HepG2 (cell line): ENCODE measurements around the gene STX10. TPM values are rescaled to one million over a fixed set of nuclear protein-coding genes. Genes with fewer than 3 reads are reported as not detected.
A peak's percentile ranks its signal among the peaks of the same experiment; 100 is the strongest.

Experiments used
- ASH2L ChIP-seq: fragments of 300-600, 200-600 bp; sonication (generic); IDR thresholded peaks from 2 replicates; pipeline ENCODE4 v1.7.0; 2017; ENCODE audit warnings: low read depth, mild to moderate bottlenecking, moderate library complexity, mixed read lengths, low read length; ENCODE audit not compliant: insufficient read length
- BCLAF1 ChIP-seq: fragments of 450-650 bp; IDR thresholded peaks from 2 replicates; pipeline ENCODE4 v1.6.1; 2017; ENCODE audit warnings: mild to moderate bottlenecking
- CSRNP1 ChIP-seq: sonication (generic); formaldehyde crosslinking; IDR thresholded peaks from 2 replicates; pipeline ENCODE4 v1.8.1; 2023; ENCODE audit warnings: mild to moderate bottlenecking, missing genetic modification reagents
- FOXM1 ChIP-seq: sonication (generic); formaldehyde crosslinking; IDR thresholded peaks from 2 replicates; pipeline ENCODE4 v1.5.0; 2020; ENCODE audit warnings: missing genetic modification reagents
- FOXP1 ChIP-seq, 2 experiments: fragments of 450-650 bp in 1 of 2; IDR thresholded peaks; 2 replicates each; pipeline ENCODE4 v1.6.1; 2017 to 2018; ENCODE audit warnings: antibody characterized with exemption in 1 of 2
- HDAC1 ChIP-seq: sonication (generic); formaldehyde crosslinking; IDR thresholded peaks from 2 replicates; pipeline ENCODE4 v1.5.1; 2020; ENCODE audit warnings: mild to moderate bottlenecking, missing genetic modification reagents
- HNF4A ChIP-seq: sonication (generic); formaldehyde crosslinking; IDR thresholded peaks from 2 replicates; pipeline ENCODE4 v1.4.0; 2020; ENCODE audit warnings: missing genetic modification reagents
- KDM1A ChIP-seq: IDR thresholded peaks from 2 replicates; pipeline ENCODE4 v1.6.1; 2016; ENCODE audit warnings: missing compliant biosample characterization
- KDM3A ChIP-seq: IDR thresholded peaks from 2 replicates; pipeline ENCODE4 v1.6.1; 2018; ENCODE audit warnings: low read depth, missing compliant biosample characterization
- MED1 ChIP-seq: sonication (generic); formaldehyde crosslinking; IDR thresholded peaks from 2 replicates; pipeline ENCODE4 v1.4.0; 2020; ENCODE audit warnings: missing genetic modification reagents
- MEF2D ChIP-seq: sonication (generic); formaldehyde crosslinking; IDR thresholded peaks from 2 replicates; pipeline ENCODE4 v1.5.1; 2020; ENCODE audit warnings: mild to moderate bottlenecking, missing genetic modification reagents
- NCOR1 ChIP-seq: fragments of 200-600 bp; sonication (generic); IDR thresholded peaks from 2 replicates; pipeline ENCODE4 v1.7.0; 2017; ENCODE audit warnings: antibody characterized with exemption, low read length, borderline replicate concordance
- NKX3-1 ChIP-seq: sonication (generic); formaldehyde crosslinking; IDR thresholded peaks from 2 replicates; pipeline ENCODE4 v1.5.0; 2020; ENCODE audit warnings: missing genetic modification reagents
- NR1H2 ChIP-seq: sonication (generic); formaldehyde crosslinking; IDR thresholded peaks from 2 replicates; pipeline ENCODE4 v1.8.1; 2022; ENCODE audit warnings: low read depth, missing genetic modification reagents, borderline replicate concordance
- ONECUT2 ChIP-seq: sonication (generic); formaldehyde crosslinking; IDR thresholded peaks from 2 replicates; pipeline ENCODE4 v1.4.0; 2020; ENCODE audit warnings: missing genetic modification reagents
- RXRA ChIP-seq: sonication (generic); formaldehyde crosslinking; IDR thresholded peaks from 2 replicates; pipeline ENCODE4 v1.5.1; 2020; ENCODE audit warnings: missing genetic modification reagents
- TFE3 ChIP-seq: IDR thresholded peaks from 2 replicates; pipeline ENCODE4 v1.6.1; 2016
- THAP7 ChIP-seq: sonication (generic); formaldehyde crosslinking; IDR thresholded peaks from 2 replicates; pipeline ENCODE4 v1.8.1; 2023; ENCODE audit warnings: mild to moderate bottlenecking, missing genetic modification reagents
- ZNF124 ChIP-seq: sonication (generic); formaldehyde crosslinking; IDR thresholded peaks from 2 replicates; pipeline ENCODE4 v1.4.0; 2020; ENCODE audit warnings: missing genetic modification reagents
- ZNF562 ChIP-seq: sonication (generic); formaldehyde crosslinking; IDR thresholded peaks from 2 replicates; pipeline ENCODE4 v1.8.0; 2022; ENCODE audit warnings: missing genetic modification reagents, borderline replicate concordance
- ZNF784 ChIP-seq: sonication (generic); formaldehyde crosslinking; IDR thresholded peaks from 2 replicates; pipeline ENCODE4 v1.5.1; 2020; ENCODE audit warnings: missing genetic modification reagents, mild to moderate bottlenecking, borderline replicate concordance
- ZSCAN20 ChIP-seq: sonication (generic); formaldehyde crosslinking; IDR thresholded peaks from 2 replicates; pipeline ENCODE4 v1.4.0; 2020; ENCODE audit warnings: missing genetic modification reagents, mild to moderate bottlenecking, borderline replicate concordance
- polyA plus RNA-seq, 8 experiments: library from polyadenylated mRNA; depleted of rRNA in 3 of 8; stranded (reverse) in 7 of 8; unstranded in 1 of 8; fragments of >200 nt; fragmentation: Illumina TruSeq in 4 of 8; extraction: Trizol in 4 of 8; gene quantifications; 2 replicates each; pipeline versions ENCODE4 v1.2.1 to v1.2.3, GENCODE V29; 2011 to 2016; ENCODE audit warnings: low read depth in 4 of 8, missing spikeins in 1 of 8, mixed read lengths in 1 of 8; ENCODE audit not compliant: insufficient read depth in 1 of 8
- total RNA-seq, 5 experiments: library from RNA; depleted of rRNA; stranded (reverse); fragments of >200 nt; fragmentation: Illumina TruSeq; extraction: Trizol; gene quantifications; 2 replicates each; pipeline ENCODE4 v1.2.3, GENCODE V29; 2016; ENCODE audit warnings: low read depth in 1 of 5

Gene STX10
- total and polyA plus RNA-seq, 2 of the 13 experiments (the other 11 are each of a cell fraction or from before 2014, with no cell fraction given): 47.9 to 66.4 TPM

GRCh38 chr19:13190781-13191540 lies 40.8 kb upstream of the STX10 start (continued):
- no peak for TF ChIP-seq BCLAF1
- TF ChIP-seq TFE3: no peak
- no peak for TF ChIP-seq ZNF784 (CRISPR knock-in tag)
- peak; percentile 90 for TF ChIP-seq HNF4A (CRISPR knock-in tag)
- no peak for TF ChIP-seq ZSCAN20 (CRISPR knock-in tag)
- no peak for TF ChIP-seq NR1H2 (CRISPR knock-in tag)
- TF ChIP-seq NCOR1: peak; percentile 83; the same call in 1 of the 2 replicates
- TF ChIP-seq KDM3A (CRISPR knock-in tag): no peak
- TF ChIP-seq CSRNP1: 0 out of 2 replicates have a peak, but pooled peaks have one; percentile 30
- peak; percentile 66 for TF ChIP-seq MEF2D (CRISPR knock-in tag)
- TF ChIP-seq FOXP1 (IDR thresholded peaks at IDR 0.05): no peak
- peak; percentile 37; the same call in 1 of the 2 replicates for TF ChIP-seq FOXP1 (CRISPR knock-in tag; IDR thresholded peaks at IDR 0.05)
- no peak for TF ChIP-seq ZNF124 (CRISPR knock-in tag)
- peak; percentile 60 for TF ChIP-seq MED1 (CRISPR knock-in tag)
- 0 out of 2 replicates have a peak, but pooled peaks have one; percentile 58 for TF ChIP-seq THAP7 (CRISPR knock-in tag)
- TF ChIP-seq ZNF562 (CRISPR knock-in tag): no peak
- no peak for TF ChIP-seq NKX3-1 (CRISPR knock-in tag)
- TF ChIP-seq KDM1A (CRISPR knock-in tag): peak; percentile 87
- TF ChIP-seq ONECUT2: no peak
- no peak for TF ChIP-seq FOXM1 (CRISPR knock-in tag)
- TF ChIP-seq ASH2L: peak; percentile 30
- peak; percentile 56 for TF ChIP-seq RXRA (CRISPR knock-in tag)
- peak; percentile 50; the same call in 1 of the 2 replicates for TF ChIP-seq HDAC1 (CRISPR knock-in tag)
